Measurements from ENCODE around the gene ATP5MG. TPM values are rescaled to one million over a fixed set of nuclear protein-coding genes. Genes with fewer than 3 reads are reported as not detected.
"Not testable (repeated sequence)": the region's sequence is repeated elsewhere in the genome, so short reads cannot be mapped to it uniquely, and the experiment has no call there.

Gene ATP5MG
- total RNA-seq, 1 donor from 2014 or later = 154 TPM

GRCh38 chr11:118397448-118397847 is 4.0 kb upstream of the ATP5MG start:
- peaks cover 10% of the 10 kb centered on the region for H3K4me1 ChIP-seq
- ATAC-seq (no peak), DNase-seq (no peak)
- H3K36me3 ChIP-seq = peaks cover 52% of the 10 kb centered on the region
- intact Hi-C loops (cut with DNase I) = no loop called here
- no peak for TF ChIP-seq CTCF (IDR thresholded peaks at IDR 0.05)
- H3K4me3 ChIP-seq = no peak overlapping the region
- H3K27me3 ChIP-seq (ENCODE audit: low read depth) = no peaks in the 10 kb centered on the region
- H3K9me3 ChIP-seq = no peaks in the 10 kb centered on the region
- no peak overlapping the region for H3K27ac ChIP-seq

GRCh38 chr11:118398791-118399559 is 2.4 kb upstream of the ATP5MG start:
- ATAC-seq (no peak), DNase-seq (no peak)
- peaks cover 37% of the 10 kb centered on the region for H3K36me3 ChIP-seq
- peaks cover 26% of the 10 kb centered on the region for H3K4me1 ChIP-seq
- H3K9me3 ChIP-seq = no peaks in the 10 kb centered on the region
- H3K27me3 ChIP-seq (ENCODE audit: low read depth) = no peaks in the 10 kb centered on the region
- peak overlapping the region; percentile 8 for H3K27ac ChIP-seq
- TF ChIP-seq CTCF (IDR thresholded peaks at IDR 0.05) = no peak
- H3K4me3 ChIP-seq = no peak overlapping the region
- intact Hi-C loops (cut with DNase I) = no loop called here

GRCh38 chr11:118401880-118402590 is 629 bp downstream of the ATP5MG start:
- peaks cover 39% of the 10 kb centered on the region for H3K4me1 ChIP-seq
- intact Hi-C loops (cut with DNase I) = no loop called here
- no peak for TF ChIP-seq CTCF (IDR thresholded peaks at IDR 0.05)
- peak overlapping the region; percentile 97 for H3K4me3 ChIP-seq
- H3K9me3 ChIP-seq = no peaks in the 10 kb centered on the region
- H3K27me3 ChIP-seq (ENCODE audit: low read depth) = no peaks in the 10 kb centered on the region
- peak; percentile 62 to 81 for ATAC-seq
- peaks cover 26% of the 10 kb centered on the region for H3K36me3 ChIP-seq
- no peak for DNase-seq
- peak overlapping the region; percentile 91 for H3K27ac ChIP-seq

- ATAC-seq; intact Hi-C loops (cut with DNase I): not testable (repeated sequence)
Observed at GRCh38 chr11:118402594-118402993, 1.2 kb downstream of the ATP5MG start.

GRCh38 chr11:118406599-118407166 is 5.3 kb downstream of the ATP5MG start:
- Histone ChIP-seq H3K9me3 (no peaks in the 10 kb centered on the region), H3K36me3 (peaks cover 53% of the 10 kb centered on the region), H3K27ac (no peak overlapping the region), H3K27me3 (ENCODE audit: low read depth) (no peaks in the 10 kb centered on the region), H3K4me1 (peaks cover 36% of the 10 kb centered on the region), H3K4me3 (no peak overlapping the region)
- DNase-seq (no peak), ATAC-seq (no peak)
- intact Hi-C loops (cut with DNase I) = no loop called here
- no peak for TF ChIP-seq CTCF (IDR thresholded peaks at IDR 0.05)

More at GRCh38 chr11:118402594-118402993, 1.2 kb downstream of the ATP5MG start:
- Histone ChIP-seq H3K27ac (peak overlapping the region; percentile 91), H3K4me3 (peak overlapping the region; percentile 97), H3K36me3 (peaks cover 31% of the 10 kb centered on the region), H3K4me1 (peaks cover 39% of the 10 kb centered on the region)
- not testable (repeated sequence) for H3K9me3 ChIP-seq; DNase-seq; H3K27me3 ChIP-seq (ENCODE audit: low read depth)

Measured in lower lobe of right lung (tissue), 2 donors.